ENCODE results near the gene NELL1. TPM values are rescaled to one million over a fixed set of nuclear protein-coding genes. Genes with fewer than 3 reads are reported as not detected.

The NELL1 gene
- total RNA-seq, 2 donors from 2014 or later: 0.09 to 0.11 TPM

GRCh38 chr11:20634044-20634443 is 35.3 kb upstream of the NELL1 start:
- no peak overlapping the region for H3K4me3 ChIP-seq (ENCODE audit: low read length)
- Mint-ChIP-seq H3K4me1 (peaks cover 40% of the 10 kb centered on the region), H3K9me3 (no peaks in the 10 kb centered on the region), H3K27ac (no peak overlapping the region), H3K27me3 (ENCODE audit: insufficient read depth) (peaks cover 35% of the 10 kb centered on the region), H3K4me3 (no peak overlapping the region), H3K36me3 (ENCODE audit: low read depth) (no peaks in the 10 kb centered on the region)
- TF ChIP-seq CTCF (conservative IDR thresholded peaks at IDR 0.05): peak; percentile 70
- peak; percentile 66 for DNase-seq
- peaks cover 8% of the 10 kb centered on the region for H3K27me3 ChIP-seq (ENCODE audit: control insufficient read depth, insufficient read depth, low read length, poor library complexity, severe bottlenecking)
- H3K27ac ChIP-seq (ENCODE audit: low read depth, low read length): no peak overlapping the region
- H3K36me3 ChIP-seq (ENCODE audit: control insufficient read depth, insufficient read depth, low read length): no peaks in the 10 kb centered on the region
- H3K4me1 ChIP-seq (ENCODE audit: control insufficient read depth, insufficient read depth, low read length): peaks cover 15% of the 10 kb centered on the region
- 84 to 97% methylated on average over 3 to 5 of the region's 5 CpGs for WGBS, 2 experiments (ENCODE audit: insufficient coverage in 1 of 2, insufficient read length in 1 of 2)
- peaks cover 4% of the 10 kb centered on the region for H3K9me3 ChIP-seq (ENCODE audit: control insufficient read depth, low read length)
- no peak overlapping the region for H3K9ac ChIP-seq (ENCODE audit: extremely low read depth, low read length, poor library complexity, severe bottlenecking)

- Histone ChIP-seq H3K27me3 (ENCODE audit: control insufficient read depth, insufficient read depth, low read length, poor library complexity, severe bottlenecking) (peaks cover 8% of the 10 kb centered on the region), H3K36me3 (ENCODE audit: control insufficient read depth, insufficient read depth, low read length) (no peaks in the 10 kb centered on the region), H3K4me1 (ENCODE audit: control insufficient read depth, insufficient read depth, low read length) (peaks cover 15% of the 10 kb centered on the region), H3K9ac (ENCODE audit: extremely low read depth, low read length, poor library complexity, severe bottlenecking) (no peak overlapping the region), H3K27ac (ENCODE audit: low read depth, low read length) (no peak overlapping the region), H3K9me3 (ENCODE audit: control insufficient read depth, low read length) (peaks cover 4% of the 10 kb centered on the region), H3K4me3 (ENCODE audit: low read length) (no peak overlapping the region)
- no peak overlapping the region for H3K27ac Mint-ChIP-seq
- no peak for TF ChIP-seq CTCF (conservative IDR thresholded peaks at IDR 0.05)
- no peaks in the 10 kb centered on the region for H3K9me3 Mint-ChIP-seq
- H3K27me3 Mint-ChIP-seq (ENCODE audit: insufficient read depth): peaks cover 33% of the 10 kb centered on the region
- H3K4me3 Mint-ChIP-seq: no peak overlapping the region
- no peak for DNase-seq
- peaks cover 42% of the 10 kb centered on the region for H3K4me1 Mint-ChIP-seq
- H3K36me3 Mint-ChIP-seq (ENCODE audit: low read depth): no peaks in the 10 kb centered on the region
- 84 to 86% methylated on average over 6 to 7 of the region's 7 CpGs for WGBS, 2 experiments (ENCODE audit: insufficient coverage in 1 of 2, insufficient read length in 1 of 2)
Measured at GRCh38 chr11:20634781-20635180, 34.6 kb upstream of the NELL1 start.

- H3K27me3 Mint-ChIP-seq (ENCODE audit: insufficient read depth): peaks cover 25% of the 10 kb centered on the region
- Histone ChIP-seq H3K9me3 (ENCODE audit: control insufficient read depth, low read length) (no peaks in the 10 kb centered on the region), H3K4me1 (ENCODE audit: control insufficient read depth, insufficient read depth, low read length) (peaks cover 7% of the 10 kb centered on the region), H3K27me3 (ENCODE audit: control insufficient read depth, insufficient read depth, low read length, poor library complexity, severe bottlenecking) (peaks cover 8% of the 10 kb centered on the region), H3K4me3 (ENCODE audit: low read length) (no peak overlapping the region), H3K9ac (ENCODE audit: extremely low read depth, low read length, poor library complexity, severe bottlenecking) (no peak overlapping the region), H3K36me3 (ENCODE audit: control insufficient read depth, insufficient read depth, low read length) (no peaks in the 10 kb centered on the region), H3K27ac (ENCODE audit: low read depth, low read length) (no peak overlapping the region)
- no peak for TF ChIP-seq CTCF (conservative IDR thresholded peaks at IDR 0.05)
- H3K4me1 Mint-ChIP-seq: peaks cover 25% of the 10 kb centered on the region
- 85 to 100% methylated on average over 1 to 7 of the region's 7 CpGs for WGBS, 2 experiments (ENCODE audit: insufficient coverage in 1 of 2, insufficient read length in 1 of 2)
- H3K4me3 Mint-ChIP-seq: no peak overlapping the region
- no peaks in the 10 kb centered on the region for H3K9me3 Mint-ChIP-seq
- no peaks in the 10 kb centered on the region for H3K36me3 Mint-ChIP-seq (ENCODE audit: low read depth)
- no peak for DNase-seq
- H3K27ac Mint-ChIP-seq: no peak overlapping the region
Measured at GRCh38 chr11:20638074-20638473, 31.3 kb upstream of the NELL1 start.
